Measurements from ENCODE around the gene PSTPIP2.

- TF ChIP-seq EZH2 (IDR thresholded peaks at IDR 0.05) (no peak), CTCF (IDR thresholded peaks at IDR 0.05) (no peak), EZH2phosphoT487 (IDR thresholded peaks at IDR 0.05) (no peak)
Observed at GRCh38 chr18:46034230-46034629, 37.8 kb downstream of the PSTPIP2 start.
